PC-9 (cell line): ENCODE measurements around the gene TKT. TPM values are rescaled to one million over a fixed set of nuclear protein-coding genes. Genes with fewer than 3 reads are reported as not detected.

Source experiments
- BruUV-seq: library from RNA; stranded (reverse); fragments of 400-500 nt; replicated peaks from 2 replicates; lab custom pipeline; 2021; lab: Mats Ljungman, UMichigan
- CTCF ChIA-PET: fragments of 300-600 bp; sonication (Branson Sonifier 250); formaldehyde crosslinking; loops from one replicate; lab custom pipeline; 2022; ENCODE audit warnings: antibody characterized with exemption; lab: Charles Lee
- POLR2A ChIA-PET: fragments of 300-600 bp; sonication (Branson Sonifier 250); formaldehyde crosslinking; loops from one replicate; lab custom pipeline; 2022; ENCODE audit warnings: antibody characterized with exemption; ENCODE audit not compliant: unreplicated experiment; lab: Charles Lee
- DNase-seq, 2 experiments: peaks; one replicate each; pipeline versions ENCODE4 v3.0.0 to v3.0.0-alpha.2; 2015 to 2022; ENCODE audit warnings: mixed read lengths in 1 of 2
- H2AFZ ChIP-seq: fragments of 200-600 bp; sonication (generic); 2 replicates; pipeline ENCODE4 v1.8.1; 2017; ENCODE audit warnings: antibody characterized with exemption
- H3F3A ChIP-seq: fragments of 200-600 bp; sonication (generic); 2 replicates; pipeline ENCODE4 v1.8.1; 2017; ENCODE audit warnings: antibody characterized with exemption, mild to moderate bottlenecking, low read depth; ENCODE audit not compliant: insufficient read depth
- H3K27ac ChIP-seq: fragments of 200-600 bp; sonication (generic); 2 replicates; pipeline ENCODE4 v1.6.1; 2016; ENCODE audit warnings: mixed run types
- H3K27me3 ChIP-seq: fragments of 200-600 bp; sonication (generic); 2 replicates; pipeline ENCODE4 v1.6.1; 2016; ENCODE audit warnings: low read depth, mixed run types; ENCODE audit not compliant: insufficient read depth
- H3K36me3 ChIP-seq: fragments of 200-600 bp; sonication (generic); 2 replicates; pipeline ENCODE4 v1.6.1; 2016; ENCODE audit warnings: low read depth, mixed run types
- H3K4me1 ChIP-seq: fragments of 200-600 bp; sonication (generic); replicated peaks from 2 replicates; pipeline ENCODE4 v1.6.1; 2016; ENCODE audit warnings: mixed run types; ENCODE audit not compliant: insufficient read depth
- H3K4me2 ChIP-seq: fragments of 200-600 bp; sonication (generic); 2 replicates; pipeline ENCODE4 v1.6.1; 2017; ENCODE audit warnings: mixed run types
- H3K4me3 ChIP-seq: fragments of 200-600 bp; sonication (generic); 2 replicates; pipeline ENCODE4 v1.6.1; 2016; ENCODE audit warnings: mixed run types
- H3K79me2 ChIP-seq: fragments of 200-600 bp; sonication (generic); 2 replicates; pipeline ENCODE4 v1.6.1; 2017; ENCODE audit warnings: low read depth, mixed run types
- H3K9me2 ChIP-seq: fragments of 200-600 bp; sonication (generic); 2 replicates; pipeline ENCODE4 v1.8.1; 2017; ENCODE audit warnings: mild to moderate bottlenecking; ENCODE audit not compliant: insufficient read depth
- H3K9me3 ChIP-seq: fragments of 200-600 bp; sonication (generic); 2 replicates; pipeline ENCODE4 v1.8.1; 2016; ENCODE audit warnings: low read depth; ENCODE audit not compliant: insufficient read depth
- H4K20me1 ChIP-seq: fragments of 200-600 bp; sonication (generic); 2 replicates; pipeline ENCODE4 v1.8.1; 2017; ENCODE audit not compliant: insufficient read depth
- EZH2 ChIP-seq: fragments of 200-600 bp; sonication (generic); IDR thresholded peaks from 2 replicates; pipeline ENCODE4 v1.8.0; 2017; ENCODE audit warnings: antibody characterized with exemption, low read depth
- intact Hi-C: fragments of 100-400 bp; cut with micrococcal nuclease; formaldehyde crosslinking; loops from one replicate; pipeline ENCODE4 v1.10.0; 2022; ENCODE audit not compliant: unreplicated experiment
- total RNA-seq: library from RNA; stranded (reverse); gene quantifications from 2 replicates; pipeline ENCODE4 v1.2.3, GENCODE V29; 2021
- TF ChIP-seq, protein P1 (sequence below): fragments of 200-600 bp; sonication (generic); conservative IDR thresholded peaks from 2 replicates; pipeline ENCODE4 v1.6.1; 2017; ENCODE audit warnings: mixed run types, antibody characterized with exemption, mild to moderate bottlenecking, moderate library complexity

The TKT gene
- total RNA-seq, 1 experiment from 2014 or later = 2,016 TPM

DNA sequence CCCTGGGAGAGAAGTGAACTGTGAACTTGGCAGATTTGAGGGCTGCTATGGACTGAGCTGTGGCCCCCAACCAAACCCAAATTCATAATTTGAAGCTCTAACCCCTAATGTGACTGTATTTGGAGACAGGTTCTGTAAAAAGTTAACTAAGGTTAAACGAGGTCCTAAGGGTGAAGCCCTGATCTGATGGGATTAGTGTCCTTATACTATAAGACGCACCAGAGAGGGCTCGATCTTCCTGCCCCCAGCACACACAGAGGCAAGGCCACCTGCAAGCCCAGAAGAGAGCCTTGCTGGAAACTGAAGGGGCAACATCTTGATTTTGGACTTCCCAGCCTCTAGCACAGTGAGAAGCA is 34.0 kb downstream of the TKT start:
- Histone ChIP-seq H3K9me3 (no peaks in the 10 kb centered on the region), H3F3A (peaks cover 70% of the 10 kb centered on the region), H3K36me3 (peaks cover 11% of the 10 kb centered on the region; the same call in 1 of the 2 replicates), H3K4me3 (no peak overlapping the region), H4K20me1 (peaks cover 7% of the 10 kb centered on the region; the same call in 1 of the 2 replicates), H3K9me2 (no peaks in the 10 kb centered on the region), H3K27me3 (no peaks in the 10 kb centered on the region), H3K27ac (0 out of 2 replicates have a peak overlapping the region, but pooled peaks have one; percentile 34), H3K4me1 (no peaks in the 10 kb centered on the region), H3K79me2 (no peaks in the 10 kb centered on the region), H3K4me2 (no peak overlapping the region), H2AFZ (no peak overlapping the region)
- no peak for DNase-seq
- ChIA-PET POLR2A (interaction anchor here (0.7 kb wide), 1 partner anchor 488 kb away, joined by 3 read pairs; no protein-coding TSS in a partner anchor), CTCF (no interaction called here)
- no TSS peak for BruUV-seq
- no peak for TF ChIP-seq EZH2
- intact Hi-C loops = loop anchor here (5.0 kb wide), 1 partner anchor 125 kb away; the partner anchor contains the start of gene DCP1A

DNA sequence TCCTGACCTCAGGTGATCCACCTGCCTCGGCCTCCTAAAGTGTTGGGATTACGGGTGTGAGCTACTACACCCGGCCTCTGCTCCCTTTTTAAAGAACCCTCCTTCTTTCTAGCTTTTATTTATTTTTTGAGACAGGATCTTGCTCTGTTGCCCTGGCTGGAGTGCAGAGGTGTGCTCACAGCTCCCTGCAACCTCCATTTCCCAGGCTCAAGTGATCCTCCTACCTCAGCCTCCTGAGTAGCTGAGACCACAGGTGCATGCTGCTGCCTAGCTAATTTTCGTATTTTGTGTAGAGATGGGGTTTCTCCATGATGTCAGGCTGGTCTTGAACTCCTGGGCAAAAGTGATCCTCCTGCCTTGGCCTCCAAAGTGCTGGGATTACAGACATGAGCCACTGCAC is 34.5 kb downstream of the TKT start:
- intact Hi-C loops = loop anchor here (5.0 kb wide), 1 partner anchor 126 kb away; the partner anchor contains the start of gene DCP1A
- TSS peak; percentile 31 for BruUV-seq
- TF ChIP-seq, protein P1, sequence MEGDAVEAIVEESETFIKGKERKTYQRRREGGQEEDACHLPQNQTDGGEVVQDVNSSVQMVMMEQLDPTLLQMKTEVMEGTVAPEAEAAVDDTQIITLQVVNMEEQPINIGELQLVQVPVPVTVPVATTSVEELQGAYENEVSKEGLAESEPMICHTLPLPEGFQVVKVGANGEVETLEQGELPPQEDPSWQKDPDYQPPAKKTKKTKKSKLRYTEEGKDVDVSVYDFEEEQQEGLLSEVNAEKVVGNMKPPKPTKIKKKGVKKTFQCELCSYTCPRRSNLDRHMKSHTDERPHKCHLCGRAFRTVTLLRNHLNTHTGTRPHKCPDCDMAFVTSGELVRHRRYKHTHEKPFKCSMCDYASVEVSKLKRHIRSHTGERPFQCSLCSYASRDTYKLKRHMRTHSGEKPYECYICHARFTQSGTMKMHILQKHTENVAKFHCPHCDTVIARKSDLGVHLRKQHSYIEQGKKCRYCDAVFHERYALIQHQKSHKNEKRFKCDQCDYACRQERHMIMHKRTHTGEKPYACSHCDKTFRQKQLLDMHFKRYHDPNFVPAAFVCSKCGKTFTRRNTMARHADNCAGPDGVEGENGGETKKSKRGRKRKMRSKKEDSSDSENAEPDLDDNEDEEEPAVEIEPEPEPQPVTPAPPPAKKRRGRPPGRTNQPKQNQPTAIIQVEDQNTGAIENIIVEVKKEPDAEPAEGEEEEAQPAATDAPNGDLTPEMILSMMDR = no peak
- no peak for TF ChIP-seq EZH2

DNA sequence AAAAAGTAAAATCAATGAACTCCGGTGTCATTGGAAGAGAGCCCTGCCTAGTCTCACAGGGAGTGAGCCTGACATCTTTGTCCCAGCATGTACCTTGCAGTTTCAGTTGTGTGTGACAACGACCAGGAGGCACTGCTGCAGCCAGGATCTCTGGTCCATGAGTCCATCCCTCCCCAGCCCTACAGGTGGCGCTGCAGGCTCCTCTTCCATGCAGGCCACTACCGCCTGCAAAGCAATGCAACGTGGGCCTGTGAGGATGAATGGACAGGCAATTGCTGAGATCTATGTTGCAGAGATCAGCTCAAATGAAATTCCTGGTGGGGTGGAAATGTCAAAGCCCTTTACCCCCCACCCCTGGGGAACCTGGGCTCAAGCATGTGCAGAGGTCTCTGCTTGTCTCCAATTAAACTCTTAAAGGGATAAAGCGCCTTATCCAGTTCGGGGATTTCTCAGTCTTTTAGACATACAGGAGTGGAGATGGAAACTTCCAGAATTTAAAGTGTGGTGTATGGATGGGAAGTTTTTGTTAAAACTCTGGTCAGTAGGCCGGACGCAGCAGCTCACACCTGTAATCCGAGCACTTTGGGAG is 35.8 kb downstream of the TKT start:
- Histone ChIP-seq H3K27ac (no peak overlapping the region), H3K79me2 (no peaks in the 10 kb centered on the region), H3K9me2 (no peaks in the 10 kb centered on the region), H3K4me2 (no peak overlapping the region), H4K20me1 (peaks cover 4% of the 10 kb centered on the region; the same call in 1 of the 2 replicates), H3K36me3 (peaks cover 4% of the 10 kb centered on the region; the same call in 1 of the 2 replicates), H3K9me3 (no peaks in the 10 kb centered on the region), H3F3A (peaks cover 58% of the 10 kb centered on the region), H3K27me3 (no peaks in the 10 kb centered on the region), H3K4me1 (no peaks in the 10 kb centered on the region), H2AFZ (no peak overlapping the region), H3K4me3 (no peak overlapping the region)
- TF ChIP-seq, protein P1 = peak; percentile 88
- TF ChIP-seq EZH2 = no peak
- DNase-seq = peak; percentile 61 to 87
- no TSS peak for BruUV-seq
- intact Hi-C loops = loop anchor here (5.0 kb wide), 1 partner anchor 127 kb away; the partner anchor contains the start of gene DCP1A
- POLR2A ChIA-PET = interaction anchor here (0.6 to 0.7 kb wide), 2 partner anchors 63 to 702 kb away, joined by 3 to 5 read pairs; no protein-coding TSS in a partner anchor
- CTCF ChIA-PET = interaction anchor here (0.7 kb wide), 1 partner anchor 128 kb away, joined by 3 read pairs; the partner anchor contains the start of gene DCP1A

More for the DNA sequence above, 34.5 kb downstream of the TKT start:
- Histone ChIP-seq H3K4me3 (no peak overlapping the region), H3K27me3 (no peaks in the 10 kb centered on the region), H3K9me3 (no peaks in the 10 kb centered on the region), H2AFZ (no peak overlapping the region), H3K4me1 (no peaks in the 10 kb centered on the region), H3K79me2 (no peaks in the 10 kb centered on the region), H4K20me1 (peaks cover 7% of the 10 kb centered on the region; the same call in 1 of the 2 replicates), H3F3A (peaks cover 66% of the 10 kb centered on the region), H3K9me2 (no peaks in the 10 kb centered on the region), H3K36me3 (peaks cover 8% of the 10 kb centered on the region; the same call in 1 of the 2 replicates), H3K4me2 (no peak overlapping the region), H3K27ac (0 out of 2 replicates have a peak overlapping the region, but pooled peaks have one; percentile 34)
- CTCF ChIA-PET = no interaction called here
- POLR2A ChIA-PET = interaction anchor here (0.7 kb wide), 1 partner anchor 488 kb away, joined by 3 read pairs; no protein-coding TSS in a partner anchor
- DNase-seq = no peak
